Activated CD8-positive, alpha-beta memory T cell treated with anti-CD3 and anti-CD28 coated beads, Interleukin-2, amount 10 ng/mL, durations not matched to agents 7 days and 5 days (primary cell): ENCODE measurements around the gene PARN. TPM values are rescaled to one million over a fixed set of nuclear protein-coding genes. Genes with fewer than 3 reads are reported as not detected.
"Not testable (repeated sequence)": the region's sequence is repeated elsewhere in the genome, so short reads cannot be mapped to it uniquely, and the experiment has no call there.

ENCODE experiments used
- ATAC-seq: fragments of 150-1000 bp; cut with Tn5 transposase; one replicate; pipeline ENCODE4 v1.10.0; 2021; ENCODE audit warnings: moderate library complexity
- CTCF ChIA-PET: fragments of 350-600 bp; sonication (Branson Sonifier 250); formaldehyde crosslinking; loops from one replicate; lab custom pipeline; 2021; ENCODE audit warnings: antibody characterized with exemption; lab: Charles Lee
- DNase-seq: peaks from one replicate; pipeline ENCODE4 v3.0.0-alpha.2; 2020
- H3K27ac Mint-ChIP-seq: one replicate; pipeline ENCODE4 v1.8.0; 2021; ENCODE audit warnings: mild to moderate bottlenecking, mixed read lengths
- H3K27me3 Mint-ChIP-seq: one replicate; pipeline ENCODE4 v1.8.0; 2021; ENCODE audit warnings: mixed read lengths
- H3K36me3 Mint-ChIP-seq: one replicate; pipeline ENCODE4 v1.8.0; 2021; ENCODE audit warnings: mild to moderate bottlenecking, mixed read lengths
- H3K4me1 Mint-ChIP-seq: one replicate; pipeline ENCODE4 v1.8.0; 2021; ENCODE audit warnings: mixed read lengths
- H3K4me3 Mint-ChIP-seq: one replicate; pipeline ENCODE4 v1.8.0; 2021; ENCODE audit warnings: mild to moderate bottlenecking, moderate library complexity, mixed read lengths
- H3K9me3 Mint-ChIP-seq: one replicate; pipeline ENCODE4 v1.8.0; 2022; ENCODE audit warnings: low read depth, mixed read lengths
- total RNA-seq, 2 experiments: library from RNA; stranded (reverse); gene quantifications; one replicate each; pipeline ENCODE4 v1.2.3, GENCODE V29; 2021

PARN gene
- total RNA-seq, 2 experiments from 2014 or later, result 40.7 to 44.6 TPM

DNA sequence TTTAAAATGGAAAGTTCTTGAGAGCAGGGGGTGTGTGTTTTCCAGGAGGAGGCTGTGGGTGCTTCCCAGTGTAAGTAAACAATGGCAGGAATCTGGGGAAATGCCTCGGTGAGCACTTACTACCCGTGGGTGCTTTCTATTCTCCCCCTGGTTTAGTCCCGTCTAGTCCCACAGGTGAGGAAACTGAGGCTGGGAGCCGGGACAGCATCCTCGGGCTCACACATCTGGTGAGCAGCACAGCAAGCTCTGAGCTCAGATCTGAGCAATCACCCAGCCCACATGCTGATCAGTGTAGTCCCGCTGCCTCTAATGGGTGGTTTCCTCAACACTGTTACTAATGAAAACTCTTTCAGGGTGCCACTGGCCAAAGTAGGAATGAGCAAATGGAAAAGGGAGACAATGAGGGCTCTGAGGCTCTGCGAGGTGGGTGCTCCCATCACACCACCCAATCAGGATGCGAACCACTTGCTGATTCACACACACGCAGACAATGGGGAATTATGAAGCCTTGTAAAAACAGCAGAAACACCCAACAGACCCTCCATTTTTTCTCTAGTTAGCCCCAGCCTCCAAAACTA is 202.6 kb downstream of the PARN start:
- ATAC-seq, result no peak
- H3K36me3 Mint-ChIP-seq, result peaks cover 7% of the 10 kb centered on the region
- no peak for DNase-seq
- CTCF ChIA-PET, result no interaction called here
- no peaks in the 10 kb centered on the region for H3K9me3 Mint-ChIP-seq
- H3K27ac Mint-ChIP-seq, result no peak overlapping the region
- H3K4me3 Mint-ChIP-seq, result no peak overlapping the region
- H3K27me3 Mint-ChIP-seq, result no peaks in the 10 kb centered on the region
- peaks cover 2% of the 10 kb centered on the region for H3K4me1 Mint-ChIP-seq

DNA sequence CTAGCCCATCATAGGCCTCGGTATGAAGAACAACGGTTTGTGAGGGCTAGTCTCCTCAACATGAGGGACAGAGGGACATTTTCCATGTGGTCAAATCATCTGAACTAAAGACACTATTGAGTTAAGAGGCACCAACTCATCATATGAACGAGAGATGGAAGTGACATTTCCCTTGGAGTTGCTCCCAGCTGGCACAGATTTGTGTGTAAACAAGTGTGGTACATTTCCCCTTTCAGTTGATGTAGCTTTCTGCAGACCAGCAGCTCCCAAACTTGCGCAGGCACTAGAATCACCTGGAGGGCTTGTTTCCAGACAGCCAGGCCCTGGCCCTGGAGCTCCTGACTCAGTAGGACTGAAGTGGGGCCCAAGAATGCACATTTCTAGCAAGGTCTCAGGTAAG is 205.5 kb downstream of the PARN start:
- Mint-ChIP-seq H3K36me3 (no peaks in the 10 kb centered on the region), H3K27me3 (no peaks in the 10 kb centered on the region), H3K9me3 (no peaks in the 10 kb centered on the region), H3K27ac (no peak overlapping the region), H3K4me3 (no peak overlapping the region), H3K4me1 (peaks cover 2% of the 10 kb centered on the region)
- CTCF ChIA-PET, result no interaction called here
- no peak for ATAC-seq
- no peak for DNase-seq

DNA sequence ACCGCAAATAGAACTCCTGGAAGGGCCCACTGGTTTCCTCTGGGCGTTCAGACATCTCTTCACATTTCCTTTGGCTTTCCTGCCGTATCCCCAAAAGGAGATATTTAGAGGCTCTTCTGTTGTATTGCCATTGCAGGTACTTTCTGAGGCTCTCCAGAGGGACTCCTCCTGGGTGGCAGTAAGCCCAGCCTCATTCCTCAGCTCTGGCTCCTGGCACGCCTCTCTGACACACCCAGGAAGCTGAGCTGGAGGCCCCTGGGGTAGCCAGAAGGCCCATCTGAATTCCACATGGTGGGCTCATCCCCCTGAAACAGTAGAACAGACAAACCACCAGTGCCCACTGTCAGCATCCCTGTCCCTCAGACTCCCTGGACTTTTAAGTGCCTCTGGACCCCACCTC is 206.7 kb downstream of the PARN start:
- H3K4me1 Mint-ChIP-seq, result peaks cover 2% of the 10 kb centered on the region
- H3K36me3 Mint-ChIP-seq, result no peaks in the 10 kb centered on the region
- no peaks in the 10 kb centered on the region for H3K9me3 Mint-ChIP-seq
- ATAC-seq, result no peak
- H3K27ac Mint-ChIP-seq, result no peak overlapping the region
- DNase-seq, result no peak
- CTCF ChIA-PET, result no interaction called here
- no peaks in the 10 kb centered on the region for H3K27me3 Mint-ChIP-seq
- no peak overlapping the region for H3K4me3 Mint-ChIP-seq

DNA sequence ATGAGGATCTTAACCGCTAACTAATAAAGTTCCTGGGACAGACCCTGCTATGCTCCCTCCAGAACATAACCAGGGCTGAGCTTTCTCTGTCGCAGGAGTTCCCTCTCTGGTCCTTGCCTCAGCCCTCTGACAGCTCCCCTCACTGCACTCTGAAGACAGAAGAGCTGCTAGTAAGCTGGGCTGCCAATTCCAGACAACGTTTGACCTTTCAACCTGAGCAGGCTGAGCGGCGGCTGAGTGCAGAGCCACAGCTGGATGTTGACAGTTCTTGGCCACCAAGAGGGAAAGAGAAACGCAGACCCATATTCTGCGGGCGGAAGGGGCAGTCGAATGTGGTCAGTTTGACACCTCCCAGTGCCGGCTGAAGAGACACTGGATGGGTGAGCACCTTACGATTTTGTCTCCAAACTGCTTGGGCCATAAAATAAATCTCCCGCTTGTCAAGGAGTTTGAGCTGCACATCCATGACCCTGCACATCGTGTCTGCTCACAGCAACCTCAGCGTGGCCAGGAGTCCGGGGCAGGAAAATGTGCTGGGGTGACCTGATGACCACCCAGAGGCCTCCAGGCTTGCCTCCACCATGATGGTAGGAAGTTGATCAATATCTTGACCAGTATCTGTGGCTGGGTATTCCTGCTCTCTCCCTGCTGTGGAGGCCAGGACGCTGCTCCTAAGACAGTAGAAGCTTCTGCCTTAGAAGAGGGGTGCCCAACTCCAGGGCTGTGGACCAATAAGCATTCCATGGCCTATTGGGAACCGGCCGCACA is 209.2 kb downstream of the PARN start:
- Mint-ChIP-seq H3K27ac (no peak overlapping the region), H3K4me1 (no peaks in the 10 kb centered on the region), H3K4me3 (no peak overlapping the region), H3K27me3 (no peaks in the 10 kb centered on the region), H3K36me3 (no peaks in the 10 kb centered on the region), H3K9me3 (peaks cover 3% of the 10 kb centered on the region)
- DNase-seq, result no peak
- CTCF ChIA-PET, result no interaction called here
- ATAC-seq, result no peak

DNA sequence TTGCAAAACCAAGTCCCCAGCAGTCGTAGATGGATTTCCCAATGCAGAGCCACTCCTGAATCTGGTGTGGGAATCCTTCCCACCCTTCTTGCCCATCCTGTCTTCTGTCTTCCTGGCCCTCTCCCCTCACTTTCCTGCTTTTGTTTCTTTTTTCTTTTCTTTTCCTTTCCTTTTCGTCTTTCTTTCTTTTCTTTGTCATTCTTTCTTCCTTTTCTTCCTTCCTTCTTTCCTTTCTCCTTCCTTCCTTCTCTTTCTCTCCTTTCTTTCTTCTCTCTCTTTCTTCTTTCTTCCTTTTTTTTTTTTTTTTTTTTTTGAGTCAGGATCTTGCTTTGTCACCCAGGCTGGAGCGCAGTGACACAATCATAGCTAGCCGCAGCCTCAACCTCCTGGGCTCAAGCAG is 209.8 kb downstream of the PARN start:
- not testable (repeated sequence) for ATAC-seq

DNA sequence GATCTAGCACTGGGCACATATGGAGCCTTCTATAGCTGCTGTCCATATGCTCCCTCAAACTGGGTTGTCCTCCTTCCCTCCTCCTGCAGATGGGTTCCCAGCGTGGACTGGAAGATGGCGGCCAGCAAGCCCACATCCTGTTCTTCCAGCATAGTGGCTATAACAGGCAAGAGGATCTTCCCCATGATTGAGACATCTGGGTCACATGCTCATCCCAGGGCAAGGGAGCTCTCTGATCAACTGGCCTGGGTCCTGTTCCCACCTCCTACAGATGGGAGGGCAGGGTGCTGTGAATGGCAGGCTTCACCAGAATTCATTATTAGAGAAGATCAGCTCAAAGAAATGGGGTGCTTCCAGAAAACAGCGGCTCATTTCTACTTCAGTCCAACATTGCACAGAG is 210.2 kb downstream of the PARN start:
- no peak overlapping the region for H3K27ac Mint-ChIP-seq
- no peak for ATAC-seq
- H3K27me3 Mint-ChIP-seq, result no peaks in the 10 kb centered on the region
- no peaks in the 10 kb centered on the region for H3K36me3 Mint-ChIP-seq
- H3K4me3 Mint-ChIP-seq, result no peak overlapping the region
- DNase-seq, result no peak
- H3K4me1 Mint-ChIP-seq, result no peaks in the 10 kb centered on the region
- H3K9me3 Mint-ChIP-seq, result peaks cover 3% of the 10 kb centered on the region
- CTCF ChIA-PET, result no interaction called here

More for the DNA sequence above, 209.8 kb downstream of the PARN start:
- H3K36me3 Mint-ChIP-seq, H3K27me3 Mint-ChIP-seq, H3K4me3 Mint-ChIP-seq, CTCF ChIA-PET, DNase-seq, H3K4me1 Mint-ChIP-seq, H3K9me3 Mint-ChIP-seq, H3K27ac Mint-ChIP-seq: not testable (repeated sequence)

DNA sequence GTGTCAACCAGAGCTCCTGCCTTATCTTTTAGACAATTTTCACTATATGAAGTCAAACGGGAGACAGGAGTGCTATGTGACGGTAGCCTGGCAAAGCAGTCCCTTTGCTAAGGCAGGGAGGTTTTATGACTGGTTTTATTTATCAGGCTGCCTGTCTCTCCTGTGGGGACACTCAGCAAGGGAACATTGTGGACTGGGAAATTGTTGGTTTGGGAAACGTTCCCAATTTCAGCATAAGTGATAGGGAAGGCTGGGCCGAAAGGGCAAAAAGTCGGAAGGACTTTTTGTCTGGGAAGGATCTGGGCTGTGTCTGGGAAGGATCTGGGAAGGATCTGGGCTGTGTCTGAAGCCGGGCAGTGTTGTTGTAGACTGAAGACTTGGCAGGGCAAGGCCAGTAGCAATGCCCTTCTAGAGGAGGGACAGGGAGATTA is 211.2 kb downstream of the PARN start:
- Mint-ChIP-seq H3K27ac (no peak overlapping the region), H3K9me3 (peaks cover 3% of the 10 kb centered on the region), H3K4me3 (no peak overlapping the region), H3K4me1 (no peaks in the 10 kb centered on the region), H3K36me3 (no peaks in the 10 kb centered on the region), H3K27me3 (no peaks in the 10 kb centered on the region)
- ATAC-seq, result no peak
- no peak for DNase-seq
- CTCF ChIA-PET, result no interaction called here

DNA sequence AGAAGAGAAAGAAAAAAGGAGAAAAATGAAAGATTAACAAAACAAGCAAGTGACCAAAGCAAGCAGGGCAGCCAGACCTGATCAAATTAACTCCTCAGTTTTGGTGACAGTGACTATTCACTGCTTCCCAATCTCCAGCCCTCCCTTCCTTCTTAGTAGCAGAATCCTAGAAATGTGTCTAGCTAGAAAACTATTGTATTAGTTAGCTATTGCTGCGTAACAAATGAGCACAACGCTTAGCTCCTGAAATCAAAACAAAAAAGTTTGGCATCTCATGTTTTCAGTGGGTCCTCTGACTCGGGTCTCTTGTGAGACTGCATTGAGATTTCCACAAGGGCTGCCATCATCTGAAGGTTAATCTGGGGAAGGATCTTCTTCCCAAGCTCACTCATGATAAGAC is 213.9 kb downstream of the PARN start:
- ATAC-seq (no peak), DNase-seq (no peak)
- H3K36me3 Mint-ChIP-seq, result no peaks in the 10 kb centered on the region
- peaks cover 3% of the 10 kb centered on the region for H3K9me3 Mint-ChIP-seq
- no peak overlapping the region for H3K4me3 Mint-ChIP-seq
- CTCF ChIA-PET, result no interaction called here
- no peak overlapping the region for H3K27ac Mint-ChIP-seq
- peaks cover 2% of the 10 kb centered on the region for H3K4me1 Mint-ChIP-seq
- H3K27me3 Mint-ChIP-seq, result no peaks in the 10 kb centered on the region

DNA sequence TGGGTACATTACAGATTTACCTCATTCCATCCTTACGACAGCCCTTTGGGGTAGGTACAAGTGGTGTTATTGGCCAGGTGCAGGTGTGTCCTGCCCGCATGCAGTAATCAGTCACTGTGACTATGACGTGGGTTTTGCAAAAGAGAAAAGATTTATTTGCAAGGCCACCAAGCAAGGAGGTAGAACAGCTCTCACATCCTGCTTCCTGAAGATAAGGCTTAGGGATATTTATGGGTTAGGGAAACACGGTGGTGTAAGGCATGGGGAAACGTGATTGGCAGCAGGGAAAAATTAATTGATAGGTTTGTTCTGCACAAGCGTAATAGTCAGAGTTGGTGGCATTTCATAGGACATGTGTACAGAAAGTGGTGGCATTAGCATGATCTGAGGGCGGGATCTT is 214.8 kb downstream of the PARN start:
- no peak overlapping the region for H3K4me3 Mint-ChIP-seq
- peaks cover 3% of the 10 kb centered on the region for H3K9me3 Mint-ChIP-seq
- no peaks in the 10 kb centered on the region for H3K27me3 Mint-ChIP-seq
- H3K27ac Mint-ChIP-seq, result no peak overlapping the region
- no peaks in the 10 kb centered on the region for H3K36me3 Mint-ChIP-seq
- CTCF ChIA-PET, result no interaction called here
- no peak for ATAC-seq
- peaks cover 2% of the 10 kb centered on the region for H3K4me1 Mint-ChIP-seq
- DNase-seq, result no peak

DNA sequence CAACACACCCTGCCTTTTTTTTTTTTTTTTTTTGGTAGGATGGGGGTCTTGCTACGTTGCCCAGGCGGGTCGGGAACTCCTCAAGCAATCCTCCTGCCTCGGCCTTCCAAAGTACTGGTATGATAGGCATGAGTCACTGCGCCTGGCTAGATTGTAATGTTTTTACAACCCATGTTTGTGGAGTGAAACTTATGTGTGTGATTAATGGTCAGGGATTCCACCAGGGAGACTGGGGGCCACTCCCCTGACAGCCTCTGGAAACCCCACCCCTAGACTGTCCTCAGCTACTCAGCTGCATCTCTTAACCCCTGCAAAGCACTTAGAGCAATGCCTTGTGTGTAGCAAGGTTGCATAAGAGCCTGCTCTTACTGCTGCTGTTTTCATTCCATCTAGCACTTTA is 220.5 kb downstream of the PARN start:
- Mint-ChIP-seq H3K9me3 (no peaks in the 10 kb centered on the region), H3K36me3 (no peaks in the 10 kb centered on the region)
- CTCF ChIA-PET, result no interaction called here

DNA sequence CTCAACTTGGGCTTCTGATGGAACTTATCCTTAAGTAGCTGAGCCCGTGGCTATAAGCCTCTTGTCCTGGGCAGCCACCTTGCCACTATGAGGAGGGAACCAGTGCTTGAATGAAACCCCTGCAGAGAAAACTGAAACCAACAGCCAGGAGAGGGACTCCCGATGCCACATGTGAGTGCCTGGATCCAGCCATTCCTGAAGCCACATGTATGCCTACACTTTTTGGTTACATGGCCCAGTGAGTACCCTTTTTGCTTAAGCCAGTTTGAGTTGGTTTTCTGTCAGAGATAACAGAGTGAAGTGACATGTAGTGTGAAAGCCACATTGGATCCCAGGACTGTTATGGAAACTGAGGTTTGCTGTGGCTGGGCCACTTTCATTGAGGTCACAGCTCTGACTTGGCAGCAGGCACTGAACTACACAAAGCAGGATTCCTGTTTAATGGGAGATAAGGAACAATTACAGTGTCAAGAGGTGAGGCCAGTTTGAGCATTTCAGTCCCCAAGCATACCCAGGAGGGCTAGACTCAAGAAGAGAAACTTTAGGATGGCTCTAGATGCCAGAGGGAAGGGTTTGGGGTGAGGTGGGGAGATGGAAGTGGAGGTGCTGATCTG is 222.2 kb downstream of the PARN start:
- Mint-ChIP-seq H3K36me3 (no peaks in the 10 kb centered on the region), H3K27ac (no peak overlapping the region), H3K4me3 (no peak overlapping the region), H3K4me1 (peaks cover 3% of the 10 kb centered on the region), H3K9me3 (no peaks in the 10 kb centered on the region), H3K27me3 (no peaks in the 10 kb centered on the region)
- CTCF ChIA-PET, result no interaction called here
- no peak for ATAC-seq
- DNase-seq, result no peak

More for the DNA sequence above, 220.5 kb downstream of the PARN start:
- DNase-seq (no peak), ATAC-seq (no peak)
- no peaks in the 10 kb centered on the region for H3K27me3 Mint-ChIP-seq
- no peak overlapping the region for H3K4me3 Mint-ChIP-seq
- H3K27ac Mint-ChIP-seq, result no peak overlapping the region
- peaks cover 5% of the 10 kb centered on the region for H3K4me1 Mint-ChIP-seq

DNA sequence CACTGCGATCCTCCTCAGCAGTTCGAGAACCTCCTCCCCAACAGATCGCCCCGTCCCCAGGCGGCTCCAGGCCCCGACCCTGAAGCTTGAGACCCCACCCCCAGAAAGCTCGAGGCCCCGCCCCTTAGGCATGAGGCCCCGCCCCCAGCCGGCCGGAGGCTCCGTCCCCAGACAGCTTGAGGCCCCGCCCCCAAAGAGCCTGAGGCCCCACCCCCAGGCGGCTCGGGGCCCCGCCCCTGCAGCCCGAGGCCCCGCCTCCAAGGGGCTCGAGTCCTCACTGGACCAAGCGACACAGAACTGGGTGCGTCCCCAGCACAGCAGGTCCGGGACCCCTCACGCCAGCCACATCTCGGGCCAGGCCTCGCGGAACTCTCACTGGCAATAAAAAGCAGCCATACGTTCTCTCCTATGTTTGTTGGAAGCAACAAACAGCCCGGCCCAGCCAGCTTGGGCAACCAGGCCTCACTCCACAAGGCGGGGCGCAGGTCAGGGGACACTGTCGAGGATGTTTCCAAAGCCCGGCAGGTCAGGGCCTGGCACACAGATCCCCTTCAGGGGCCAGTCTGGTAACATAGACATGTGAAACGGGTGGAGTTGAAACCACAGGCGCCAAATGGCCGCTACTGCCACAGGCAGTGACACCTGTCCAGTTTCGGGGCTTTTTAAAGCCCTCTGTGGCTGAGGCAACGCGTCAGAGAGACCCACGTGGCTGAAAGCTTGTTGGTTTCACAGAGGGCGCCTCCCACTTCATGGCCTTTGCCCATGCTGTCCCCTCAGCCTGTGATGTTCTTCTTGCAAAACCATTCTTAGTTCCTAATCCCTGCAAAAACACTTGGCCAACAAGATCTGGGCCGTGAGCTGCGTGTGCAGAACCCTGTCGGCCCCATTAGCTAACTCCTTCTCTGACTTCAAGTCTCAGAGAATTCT is 224.2 kb downstream of the PARN start:
- Mint-ChIP-seq H3K36me3 (no peaks in the 10 kb centered on the region), H3K4me1 (peaks cover 3% of the 10 kb centered on the region), H3K4me3 (no peak overlapping the region), H3K27ac (no peak overlapping the region), H3K27me3 (no peaks in the 10 kb centered on the region), H3K9me3 (no peaks in the 10 kb centered on the region)
- no peak for DNase-seq
- CTCF ChIA-PET, result no interaction called here
- peak; percentile 51 for ATAC-seq

DNA sequence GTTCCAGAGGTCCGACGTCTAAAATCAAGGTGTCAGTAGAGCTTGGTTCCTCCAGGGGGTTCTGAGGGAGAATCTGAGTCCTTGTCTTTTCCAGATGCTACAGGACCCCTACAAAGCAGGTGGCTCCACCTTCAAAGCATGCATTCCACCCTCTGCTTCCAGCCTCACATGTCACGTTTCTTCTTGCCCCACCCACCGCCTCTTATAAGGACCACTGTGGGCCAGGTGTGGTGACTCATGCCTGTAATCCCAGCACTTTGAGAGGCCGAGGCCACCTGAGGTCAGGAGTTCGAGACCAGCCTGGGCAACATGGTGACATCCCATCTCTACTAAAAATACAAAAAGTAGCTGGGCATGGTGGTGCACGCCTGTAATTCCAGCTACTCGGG is 227.1 kb downstream of the PARN start:
- H3K27me3 Mint-ChIP-seq, H3K9me3 Mint-ChIP-seq, CTCF ChIA-PET, H3K4me1 Mint-ChIP-seq, H3K27ac Mint-ChIP-seq, H3K36me3 Mint-ChIP-seq, ATAC-seq, H3K4me3 Mint-ChIP-seq, DNase-seq: not testable (repeated sequence)
